Fibroblast of lung (primary cell): ENCODE data around the gene ZFYVE26.

ENCODE experiments used
- EZH2 ChIP-seq: IDR thresholded peaks from 2 replicates; pipeline ENCODE4 v1.5.1; 2012; ENCODE audit warnings: low read length, control low read depth, mild to moderate bottlenecking; ENCODE audit errors: missing control alignments
- TF ChIP-seq, protein P1 (sequence below), 2 donors: IDR thresholded peaks in 1 of 2; conservative IDR thresholded peaks in 1 of 2; 1 replicate in 1 of 2; 2 replicates in 1 of 2; pipeline ENCODE4 v1.5.1; 2011 to 2012; ENCODE audit warnings: low read length in 2 of 2, control low read depth in 1 of 2, inconsistent platforms in 1 of 2, low read depth in 1 of 2, mild to moderate bottlenecking in 1 of 2

DNA sequence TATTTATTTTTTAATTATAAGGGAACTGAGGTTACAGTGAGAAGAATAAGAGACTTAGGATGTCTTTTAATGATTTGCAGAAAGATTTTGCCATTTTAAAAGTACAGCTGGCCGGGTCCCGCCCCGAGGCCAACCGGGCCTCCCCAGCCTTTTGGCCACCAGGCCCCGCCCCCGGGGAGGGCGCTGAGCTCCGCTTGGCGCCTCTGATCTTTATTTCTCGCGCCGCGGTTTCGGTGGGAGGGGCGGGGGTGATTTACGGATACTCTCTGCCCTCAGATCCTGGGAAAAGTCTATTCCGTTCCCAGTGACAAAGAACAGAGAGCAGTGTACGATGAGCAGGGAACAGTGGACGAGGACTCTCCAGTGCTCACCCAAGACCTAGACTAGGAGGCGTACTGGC is 17.7 kb downstream of the ZFYVE26 start:
- TF ChIP-seq, protein P1, sequence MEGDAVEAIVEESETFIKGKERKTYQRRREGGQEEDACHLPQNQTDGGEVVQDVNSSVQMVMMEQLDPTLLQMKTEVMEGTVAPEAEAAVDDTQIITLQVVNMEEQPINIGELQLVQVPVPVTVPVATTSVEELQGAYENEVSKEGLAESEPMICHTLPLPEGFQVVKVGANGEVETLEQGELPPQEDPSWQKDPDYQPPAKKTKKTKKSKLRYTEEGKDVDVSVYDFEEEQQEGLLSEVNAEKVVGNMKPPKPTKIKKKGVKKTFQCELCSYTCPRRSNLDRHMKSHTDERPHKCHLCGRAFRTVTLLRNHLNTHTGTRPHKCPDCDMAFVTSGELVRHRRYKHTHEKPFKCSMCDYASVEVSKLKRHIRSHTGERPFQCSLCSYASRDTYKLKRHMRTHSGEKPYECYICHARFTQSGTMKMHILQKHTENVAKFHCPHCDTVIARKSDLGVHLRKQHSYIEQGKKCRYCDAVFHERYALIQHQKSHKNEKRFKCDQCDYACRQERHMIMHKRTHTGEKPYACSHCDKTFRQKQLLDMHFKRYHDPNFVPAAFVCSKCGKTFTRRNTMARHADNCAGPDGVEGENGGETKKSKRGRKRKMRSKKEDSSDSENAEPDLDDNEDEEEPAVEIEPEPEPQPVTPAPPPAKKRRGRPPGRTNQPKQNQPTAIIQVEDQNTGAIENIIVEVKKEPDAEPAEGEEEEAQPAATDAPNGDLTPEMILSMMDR (conservative IDR thresholded peaks at IDR 0.05 in 1 of 2, IDR thresholded peaks at IDR 0.05 in 1 of 2; ENCODE audit: low read depth in 1 of 2, low read length in 2 of 2), result no peak
- TF ChIP-seq EZH2, result no peak
